Glomerular visceral epithelial cell (primary cell): ENCODE data around the gene ZNF575.

Experiments used
- DNase-seq: peaks from one replicate; pipeline ENCODE4 v3.0.0-alpha.2; 2016; ENCODE audit errors: extremely low spot score

Gene ZNF575

GRCh38 chr19:43574424-43575155 is 41.6 kb downstream of the ZNF575 start:
- DNase-seq: peak; percentile 95

GRCh38 chr19:43575156-43575950 is 42.4 kb downstream of the ZNF575 start, which contains the start of the genes PINLYP and XRCC1:
TSS of gene PINLYP (plus strand) at chr19:43575801. CDS start at chr19:43577192, 1,391 bp downstream.
TSS of gene XRCC1 (minus strand) at chr19:43575527. CDS start at chr19:43575458, 69 bp downstream.
- peak; percentile 99 for DNase-seq

- no peak for DNase-seq
Observed at GRCh38 chr19:43575955-43576878, 43.2 kb downstream of the ZNF575 start.

- no peak for DNase-seq
Observed at GRCh38 chr19:43578787-43579186, 45.8 kb downstream of the ZNF575 start.

- no peak for DNase-seq
Observed at GRCh38 chr19:43581467-43581866, 48.5 kb downstream of the ZNF575 start.

DNA sequence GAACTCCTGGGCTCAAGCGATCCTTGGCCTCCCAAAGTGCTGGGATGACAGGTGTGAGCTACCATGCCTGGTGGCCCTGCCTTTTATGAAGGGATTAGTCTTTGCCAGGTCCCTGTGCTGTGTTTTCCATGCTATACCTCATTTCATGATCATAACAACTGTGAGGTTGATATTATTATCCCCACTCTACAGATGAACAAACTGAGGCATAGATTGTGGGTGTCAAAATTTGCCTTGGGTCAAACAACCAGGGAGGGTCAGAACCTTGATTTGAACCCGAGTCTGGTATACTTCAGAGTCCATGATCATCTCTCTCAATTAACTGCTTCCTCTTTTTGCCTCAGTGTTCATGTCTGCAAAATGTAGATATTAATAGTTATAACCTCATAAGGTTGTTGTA is 49.5 kb downstream of the ZNF575 start:
- DNase-seq: no peak

GRCh38 chr19:43584484-43584883 is 51.5 kb downstream of the ZNF575 start:
- peak; percentile 56 for DNase-seq
